ENCODE results near the gene ALDH3B2.
"Not testable (repeated sequence)": the region's sequence is repeated elsewhere in the genome, so short reads cannot be mapped to it uniquely, and the experiment has no call there.

DNA sequence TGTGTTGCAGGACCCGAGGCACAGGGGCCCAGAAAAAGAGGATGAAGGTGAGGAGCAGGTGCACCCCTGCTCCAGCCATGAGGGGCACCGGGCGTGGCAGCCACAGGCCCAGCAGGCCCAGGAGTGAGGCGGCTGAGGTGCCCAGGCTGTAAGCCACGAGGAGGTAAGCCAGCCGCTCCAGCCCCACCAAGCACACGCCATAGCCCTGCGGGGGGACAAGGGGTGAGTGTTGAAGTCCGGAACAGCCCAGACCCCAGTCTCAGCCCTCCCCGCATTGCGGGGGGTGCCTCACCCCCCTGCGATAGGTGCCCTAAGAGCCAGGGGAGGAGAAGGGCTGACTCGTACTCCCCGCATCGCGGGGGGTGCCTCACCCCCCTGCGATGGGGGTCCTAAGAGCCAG, 41.4 kb upstream of the ALDH3B2 start:
- TF ChIP-seq, protein P1, sequence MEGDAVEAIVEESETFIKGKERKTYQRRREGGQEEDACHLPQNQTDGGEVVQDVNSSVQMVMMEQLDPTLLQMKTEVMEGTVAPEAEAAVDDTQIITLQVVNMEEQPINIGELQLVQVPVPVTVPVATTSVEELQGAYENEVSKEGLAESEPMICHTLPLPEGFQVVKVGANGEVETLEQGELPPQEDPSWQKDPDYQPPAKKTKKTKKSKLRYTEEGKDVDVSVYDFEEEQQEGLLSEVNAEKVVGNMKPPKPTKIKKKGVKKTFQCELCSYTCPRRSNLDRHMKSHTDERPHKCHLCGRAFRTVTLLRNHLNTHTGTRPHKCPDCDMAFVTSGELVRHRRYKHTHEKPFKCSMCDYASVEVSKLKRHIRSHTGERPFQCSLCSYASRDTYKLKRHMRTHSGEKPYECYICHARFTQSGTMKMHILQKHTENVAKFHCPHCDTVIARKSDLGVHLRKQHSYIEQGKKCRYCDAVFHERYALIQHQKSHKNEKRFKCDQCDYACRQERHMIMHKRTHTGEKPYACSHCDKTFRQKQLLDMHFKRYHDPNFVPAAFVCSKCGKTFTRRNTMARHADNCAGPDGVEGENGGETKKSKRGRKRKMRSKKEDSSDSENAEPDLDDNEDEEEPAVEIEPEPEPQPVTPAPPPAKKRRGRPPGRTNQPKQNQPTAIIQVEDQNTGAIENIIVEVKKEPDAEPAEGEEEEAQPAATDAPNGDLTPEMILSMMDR (IDR thresholded peaks at IDR 0.05): not testable (repeated sequence)
- not testable (repeated sequence) for TF ChIP-seq POLR2A (IDR thresholded peaks at IDR 0.05)

Data from Peyer's patch (tissue), 4 donors.